GM19240 (cell line): Measurements from ENCODE around the gene MISP.

Experiments
- DNase-seq: peaks from one replicate; pipeline ENCODE4 v3.0.0; 2011; ENCODE audit warnings: low spot score; ENCODE audit not compliant: insufficient read length

MISP gene

DNA sequence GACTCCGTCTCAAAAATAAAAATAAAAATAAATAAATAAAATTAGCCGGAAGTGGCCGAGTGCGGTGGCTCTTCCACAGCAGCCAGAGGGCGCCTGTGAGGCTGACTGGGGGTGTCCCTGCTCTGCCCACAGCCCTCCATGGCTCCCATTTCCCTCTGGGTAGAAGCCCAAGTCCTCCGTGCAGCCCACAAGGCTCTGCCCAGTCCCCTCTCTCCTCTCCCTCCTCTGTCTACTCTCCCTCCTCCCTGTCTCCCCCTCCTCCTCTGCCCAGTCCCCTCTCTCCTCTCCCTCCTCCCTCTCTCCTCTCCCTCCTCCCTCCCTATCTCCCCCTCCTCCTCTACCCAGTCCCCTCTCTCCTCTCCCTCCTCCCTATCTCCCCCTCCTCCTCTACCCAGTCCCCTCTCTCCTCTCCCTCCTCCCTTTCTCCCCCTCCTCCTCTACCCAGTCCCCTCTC is 20.4 kb downstream of the MISP start:
- DNase-seq = no peak

DNA sequence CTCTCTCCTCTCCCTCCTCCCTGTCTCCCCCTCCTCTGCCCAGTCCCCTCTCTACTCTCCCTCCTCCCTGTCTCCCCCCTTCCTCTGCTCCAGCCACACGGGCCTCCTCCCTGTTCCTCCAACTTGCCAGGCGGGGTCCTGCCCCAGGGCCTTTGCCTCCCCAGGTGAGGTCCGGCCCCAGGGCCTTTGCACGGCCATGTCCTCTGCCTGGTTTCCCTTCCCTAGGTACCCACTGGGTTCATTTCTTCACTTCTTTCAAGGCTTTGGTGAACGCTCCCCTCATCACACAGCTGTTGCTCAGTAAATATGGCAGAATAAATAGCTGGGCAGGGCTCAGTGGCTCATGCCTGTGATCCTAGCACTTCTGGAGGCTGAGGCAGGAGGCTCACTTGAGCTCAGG is 21.2 kb downstream of the MISP start:
- DNase-seq = no peak

DNA sequence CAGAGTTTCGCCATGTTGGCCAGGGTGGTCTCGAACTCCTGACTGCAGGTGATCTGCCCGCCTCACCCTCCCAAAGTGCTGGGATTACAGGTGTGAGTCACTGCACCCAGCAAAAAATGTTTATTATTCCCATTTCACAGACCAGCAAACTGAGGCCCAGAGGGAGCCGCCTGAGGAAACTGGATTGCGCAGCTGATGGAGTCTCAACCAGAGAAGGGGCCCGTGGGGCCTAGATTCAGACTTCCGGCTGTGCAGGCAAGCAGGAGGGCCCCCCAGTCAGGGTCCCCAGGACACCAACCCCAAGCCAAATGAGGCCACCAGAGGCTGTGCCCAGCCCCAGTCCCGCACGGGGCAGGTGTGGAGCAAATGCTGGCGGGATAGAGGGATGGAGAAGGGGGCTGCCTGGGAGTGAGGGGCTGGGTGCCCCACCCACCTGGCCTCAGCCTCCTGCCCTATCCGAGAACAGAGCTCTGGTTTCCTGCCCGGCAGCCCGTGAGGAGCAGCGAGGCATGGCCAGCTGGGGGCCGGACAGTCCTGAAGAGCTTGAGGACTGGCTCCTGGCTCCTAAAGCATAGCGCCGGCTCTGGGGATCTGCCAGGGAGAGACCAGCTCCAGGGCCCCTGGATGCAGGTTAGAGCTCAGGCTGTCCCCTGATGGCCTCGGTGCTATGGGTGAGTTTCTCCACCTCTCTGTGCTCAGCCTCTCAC is 22.0 kb downstream of the MISP start:
- no peak for DNase-seq

DNA sequence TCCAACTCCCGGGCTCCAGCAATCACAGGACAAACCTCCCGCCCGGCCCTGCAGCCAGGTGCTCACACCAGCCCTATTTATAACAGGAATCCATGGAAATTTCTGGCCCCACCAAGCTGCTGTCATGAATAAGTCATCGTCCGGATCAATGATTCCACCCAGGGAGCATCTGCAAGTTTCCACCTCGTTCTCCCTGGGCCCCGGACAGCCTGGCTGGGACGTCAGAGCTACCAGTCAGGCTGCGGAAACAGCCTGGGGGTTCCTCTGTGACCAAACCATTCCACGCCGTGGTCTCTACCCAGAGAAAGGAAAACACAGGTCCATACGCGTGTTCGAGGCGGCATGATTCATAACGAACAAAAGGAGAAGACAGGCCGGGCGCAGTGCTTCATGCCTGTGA is 25.6 kb downstream of the MISP start:
- DNase-seq = no peak

DNA sequence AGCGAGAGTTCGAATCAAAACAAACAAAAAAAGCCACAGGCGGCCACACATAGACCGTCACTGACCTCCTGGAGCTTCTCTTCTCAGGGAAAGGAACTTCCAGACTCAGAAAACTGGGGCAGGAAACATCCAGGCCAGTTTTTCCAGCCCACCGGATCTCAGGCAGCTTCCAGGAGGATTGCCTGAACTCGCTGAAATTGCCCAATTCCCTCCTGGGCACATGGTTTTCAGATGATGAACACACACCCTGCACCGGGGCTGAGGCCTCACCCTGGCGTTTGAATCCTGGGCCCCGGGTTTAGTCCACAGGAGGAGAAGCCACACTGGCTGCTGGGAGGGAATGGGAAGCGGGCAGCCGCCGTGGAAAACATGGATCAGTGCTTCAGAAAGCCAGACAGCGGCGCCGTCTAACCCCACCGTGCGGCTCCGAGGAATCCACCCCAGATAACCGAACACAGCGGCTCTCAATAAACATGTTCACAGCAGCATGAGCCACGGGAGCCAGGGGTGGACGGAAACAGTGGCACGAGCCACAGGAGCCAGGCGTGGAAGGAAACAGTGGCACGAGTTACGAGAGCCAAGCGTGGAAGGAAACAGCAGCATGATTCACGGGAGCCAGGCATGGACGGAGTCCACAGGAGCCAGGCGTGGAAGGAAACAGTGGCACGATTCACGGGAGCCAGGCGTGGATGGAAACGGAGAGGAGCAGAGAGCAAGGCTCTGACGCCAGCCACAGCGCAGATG is 28.2 kb downstream of the MISP start:
- DNase-seq = no peak

DNA sequence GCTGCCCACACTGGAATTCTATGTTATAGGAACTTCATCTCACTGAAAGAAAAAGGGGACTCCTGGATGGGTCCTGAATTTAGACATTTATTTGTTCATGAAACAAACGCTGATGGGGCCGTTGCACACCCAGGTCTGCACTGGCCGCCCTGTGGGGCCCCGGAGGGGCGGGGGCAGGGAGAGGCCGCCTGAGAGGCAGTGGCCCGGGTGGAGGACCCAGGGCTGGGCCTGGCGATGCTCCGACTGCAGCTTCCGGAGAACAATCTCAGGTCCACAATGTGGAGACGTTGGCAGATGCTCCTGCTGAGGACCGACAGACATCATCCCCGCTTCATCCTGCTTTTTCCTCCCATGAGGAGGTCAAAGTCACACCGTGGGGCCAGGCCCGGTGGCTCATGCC is 30.0 kb downstream of the MISP start:
- no peak for DNase-seq

DNA sequence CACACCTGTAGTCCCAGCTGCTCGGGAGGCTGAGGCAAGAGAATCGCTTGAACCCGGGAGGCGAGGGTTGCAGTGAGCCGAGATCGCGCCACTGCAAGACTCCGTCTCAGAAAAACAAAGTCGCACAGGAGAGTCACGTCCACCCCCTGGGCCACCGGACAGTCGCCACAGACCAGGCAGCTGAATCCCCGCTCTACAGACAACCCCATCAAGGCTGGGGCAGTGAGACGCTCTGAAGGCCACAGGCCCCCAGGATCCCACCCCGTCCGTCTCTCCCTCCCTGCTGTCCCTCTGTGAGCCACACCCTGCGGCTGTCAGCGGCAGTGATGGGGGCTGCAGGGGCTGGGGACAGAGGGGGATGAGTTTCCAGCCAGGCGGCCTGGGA is 30.9 kb downstream of the MISP start:
- DNase-seq = no peak

DNA sequence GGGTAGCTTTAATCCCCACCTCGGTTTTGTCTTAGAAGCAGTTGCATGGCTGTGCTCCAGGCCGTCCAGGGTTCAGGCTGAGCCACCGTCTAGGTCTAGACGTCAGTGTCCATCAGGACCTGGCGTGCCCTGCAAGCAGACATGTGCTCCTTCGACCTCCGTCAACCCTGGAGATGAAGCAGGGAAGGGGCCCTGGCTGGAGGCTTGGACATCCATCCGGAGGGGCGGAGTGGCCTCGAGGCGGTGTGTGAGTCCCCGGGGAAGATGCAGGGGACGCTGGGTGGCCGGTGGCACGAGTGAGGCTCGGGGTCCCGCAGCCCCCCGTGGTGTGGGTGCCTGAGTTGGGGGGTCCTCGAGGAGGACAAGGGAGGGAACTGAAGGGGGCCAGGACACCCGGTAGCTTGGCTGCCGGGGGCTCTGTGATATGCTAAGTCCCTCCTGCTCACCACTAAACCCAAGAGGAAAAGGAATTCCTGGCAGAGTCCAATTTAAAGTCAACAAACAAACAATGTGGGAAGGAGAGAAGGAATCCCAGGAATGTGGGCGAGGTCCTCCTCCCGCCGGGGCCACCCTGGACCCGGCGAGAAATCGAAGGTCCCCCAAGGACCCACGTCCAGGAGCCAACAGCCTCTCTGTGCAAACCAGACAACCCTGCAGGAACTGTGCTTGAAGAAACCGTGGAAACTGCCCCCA is 31.4 kb downstream of the MISP start:
- no peak for DNase-seq

DNA sequence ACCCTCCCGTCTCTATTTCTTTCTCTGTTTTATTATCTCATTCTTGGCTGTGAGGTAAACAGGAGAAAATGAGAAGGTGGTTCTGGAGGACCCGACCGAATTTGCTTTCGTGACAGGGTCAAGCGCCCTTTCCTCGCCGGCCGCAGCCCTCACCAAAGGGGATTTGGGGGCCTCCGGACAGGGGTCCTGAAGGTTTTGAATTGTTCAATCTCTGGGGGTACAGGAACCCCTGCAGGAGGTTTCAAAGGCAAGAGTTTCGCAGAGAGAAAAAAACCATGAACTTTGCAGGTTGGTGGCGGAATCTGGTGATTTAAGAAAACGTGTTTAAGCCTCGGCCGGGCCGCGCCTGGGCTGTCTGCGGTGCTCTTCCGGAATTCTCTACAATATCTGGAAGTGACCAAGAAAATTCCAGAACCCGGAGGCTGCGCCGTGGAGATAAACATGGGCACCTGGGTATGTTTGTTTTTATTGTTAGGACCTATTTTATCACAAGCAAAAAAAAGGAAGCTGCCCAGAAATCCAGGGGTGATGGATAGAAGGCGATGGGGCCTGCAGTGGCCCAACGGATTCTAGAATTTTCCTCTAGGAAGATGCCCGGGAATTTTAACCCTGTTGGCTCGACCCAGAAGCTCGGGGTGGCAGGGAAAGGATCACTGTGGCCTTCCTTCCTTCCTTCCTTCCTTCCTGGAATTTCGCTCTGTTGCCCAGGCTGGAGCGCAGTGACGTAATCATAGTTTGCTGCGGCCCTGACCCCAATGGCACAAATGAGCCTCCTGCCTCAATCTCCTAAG is 32.2 kb downstream of the MISP start:
- no peak for DNase-seq

DNA sequence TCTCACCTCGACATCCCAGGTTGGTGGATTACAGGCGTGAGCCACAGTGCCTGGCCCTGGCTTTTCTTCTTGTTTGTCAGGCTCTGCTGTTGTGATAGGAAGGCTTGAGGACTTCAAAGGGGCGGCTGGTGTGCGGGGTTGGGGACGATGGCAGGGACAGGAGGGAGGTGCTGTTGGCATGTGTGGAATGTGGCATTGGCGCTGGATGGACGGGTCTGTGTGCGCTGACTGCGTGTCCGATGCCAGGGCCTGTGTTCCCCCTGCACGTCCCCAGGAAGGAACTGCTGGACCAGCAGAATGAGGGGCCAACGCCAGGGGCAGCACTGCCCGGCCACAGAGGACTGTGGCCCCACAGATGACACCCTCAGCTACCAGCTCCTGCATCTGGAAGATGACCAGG is 33.6 kb downstream of the MISP start:
- no peak for DNase-seq

DNA sequence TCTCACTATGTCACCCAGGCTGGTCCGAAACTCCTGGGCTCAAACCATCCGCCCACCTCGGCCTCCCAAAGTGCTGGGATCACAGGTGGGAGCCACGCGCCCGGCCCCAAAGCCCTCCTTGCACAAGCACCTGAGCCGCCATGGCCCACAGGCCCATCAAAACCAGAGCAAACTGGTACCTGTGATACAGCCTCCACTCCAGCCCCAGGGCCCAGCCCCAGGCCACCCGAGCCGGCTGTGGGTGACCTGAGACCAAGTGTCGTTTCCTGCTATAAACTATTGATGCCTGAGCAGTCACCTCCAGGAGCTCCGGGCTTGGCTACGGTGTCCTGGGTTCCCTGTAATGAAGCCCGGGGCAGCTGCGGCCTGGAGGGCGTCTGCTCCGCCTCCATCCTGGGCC is 36.6 kb downstream of the MISP start:
- no peak for DNase-seq

DNA sequence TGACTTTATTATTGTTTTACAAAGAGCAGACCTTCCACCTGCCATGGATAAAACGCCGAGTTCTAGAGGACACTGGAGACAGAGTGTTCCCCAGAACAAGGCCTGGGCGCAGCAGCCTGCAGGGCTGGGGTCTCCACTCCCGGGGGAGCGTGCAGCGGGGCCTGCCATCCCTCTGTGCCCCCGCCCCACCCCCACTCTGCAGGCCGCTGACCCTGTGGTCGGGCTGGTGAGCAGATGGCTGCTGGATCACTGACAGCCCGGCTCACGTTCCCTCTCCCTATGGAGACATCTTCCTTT is 37.7 kb downstream of the MISP start:
- DNase-seq = no peak

DNA sequence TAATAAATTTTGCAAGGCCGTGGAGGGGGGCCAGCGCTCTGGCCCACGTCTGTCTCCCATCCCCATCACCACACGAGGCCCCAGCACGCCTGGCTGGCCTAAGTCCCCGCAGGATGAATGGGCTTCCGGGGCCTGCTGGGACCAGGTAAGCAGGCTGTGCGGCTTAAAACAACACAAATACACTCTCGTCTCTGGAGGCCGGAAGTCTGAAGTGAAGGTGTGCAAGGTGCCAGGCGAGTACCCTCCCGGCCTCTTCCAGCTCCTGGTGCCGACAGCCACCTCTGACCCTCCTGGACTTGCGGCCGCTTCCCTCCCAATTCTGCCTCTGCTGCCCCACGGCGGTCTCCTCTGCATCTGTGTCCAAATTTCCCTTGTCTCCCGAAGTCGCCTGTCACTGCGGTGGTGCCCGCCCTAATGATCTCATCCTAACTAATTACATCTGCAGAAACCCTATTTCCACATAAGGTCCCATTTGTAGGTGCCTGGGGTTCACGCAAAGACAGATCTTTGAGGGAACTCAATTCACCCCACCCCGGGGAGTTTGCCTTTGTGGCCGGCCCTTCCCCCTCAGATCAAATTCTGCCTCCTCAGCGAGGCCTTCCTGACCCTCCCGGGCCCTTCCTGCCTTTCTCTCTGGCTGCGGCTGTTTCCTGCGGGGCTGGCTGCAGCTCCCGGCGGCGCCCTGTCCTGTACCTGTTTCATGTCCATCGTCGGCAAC is 38.2 kb downstream of the MISP start:
- no peak for DNase-seq

DNA sequence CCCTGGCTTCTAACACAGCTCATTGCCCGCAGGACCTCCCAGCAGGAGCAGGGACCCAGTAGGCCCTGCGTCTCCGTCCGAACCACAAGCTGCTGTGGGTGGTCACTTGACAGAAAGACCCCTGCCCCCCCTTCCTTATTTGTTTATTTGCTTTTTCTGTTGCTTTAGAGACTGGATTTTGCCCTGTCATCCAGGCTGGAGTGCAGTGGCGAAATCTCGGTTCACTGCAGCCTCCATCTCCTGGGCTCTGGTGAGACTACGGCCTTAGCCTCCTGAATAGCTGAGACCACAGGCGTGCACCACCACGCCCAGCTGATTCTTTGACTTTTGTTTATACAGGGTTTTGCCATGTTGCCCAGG is 38.8 kb downstream of the MISP start:
- no peak for DNase-seq

DNA sequence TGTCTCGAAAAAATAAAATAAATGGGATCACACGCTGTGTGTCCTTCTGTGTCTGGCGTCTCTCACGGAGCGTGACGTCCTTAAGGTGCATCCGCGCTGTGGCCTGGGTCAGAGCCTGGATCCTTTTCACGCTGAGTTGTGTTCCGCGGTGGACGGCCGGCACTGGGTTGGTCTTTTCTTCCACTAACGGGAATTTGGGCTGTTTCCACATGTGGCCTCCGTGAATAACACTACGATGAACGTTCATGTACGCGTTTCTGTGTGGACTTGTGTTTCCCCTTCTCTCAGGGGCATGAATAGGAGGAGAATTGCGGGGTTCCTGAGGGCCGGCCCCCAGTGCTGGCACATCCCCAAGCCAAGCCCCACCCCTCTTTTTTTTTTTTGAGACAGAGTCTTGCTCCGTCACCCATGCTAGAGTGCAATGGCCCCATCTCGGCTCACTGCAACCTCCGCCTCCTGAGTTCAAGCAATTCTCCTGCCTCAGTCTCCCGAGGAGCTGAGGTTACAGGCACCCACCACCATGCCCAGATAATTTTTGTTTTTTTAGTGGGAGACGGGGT is 40.2 kb downstream of the MISP start:
- DNase-seq = no peak

DNA sequence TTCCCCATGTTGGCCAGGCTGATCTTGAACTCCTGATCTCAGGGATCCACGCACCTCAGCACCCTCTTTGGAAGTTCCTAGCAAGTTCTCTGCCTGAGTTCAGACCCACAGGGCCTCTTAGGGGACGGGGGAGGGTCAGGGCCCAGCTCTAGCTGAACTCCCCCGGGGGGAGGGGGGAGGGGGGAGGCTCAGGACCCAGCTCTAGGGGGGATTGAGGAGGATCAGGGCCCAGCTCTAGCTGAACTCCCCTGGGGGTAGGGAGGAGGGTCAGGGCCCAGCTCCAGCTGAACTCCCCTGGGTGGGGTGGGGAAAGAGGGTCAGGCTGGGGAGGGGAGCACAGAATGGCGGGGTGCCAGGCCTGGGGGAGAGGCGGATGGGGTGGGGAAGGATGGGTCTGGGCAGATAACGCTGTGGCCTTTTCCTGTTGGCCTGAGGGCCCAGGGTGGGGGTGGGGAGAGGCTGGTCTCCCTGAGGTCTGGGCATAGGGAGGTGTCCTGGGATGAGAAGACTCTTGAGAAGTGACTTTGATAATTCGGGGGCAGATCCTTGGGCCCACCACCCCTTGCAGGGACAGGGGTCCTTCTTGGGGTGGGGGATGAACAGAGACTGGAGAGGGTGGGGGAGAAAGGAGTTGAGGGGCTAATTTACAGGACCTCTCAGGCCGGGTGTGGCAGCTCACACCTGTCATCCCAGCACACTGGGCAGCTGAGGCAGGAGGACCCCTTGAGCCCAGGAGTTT is 40.8 kb downstream of the MISP start:
- no peak for DNase-seq

DNA sequence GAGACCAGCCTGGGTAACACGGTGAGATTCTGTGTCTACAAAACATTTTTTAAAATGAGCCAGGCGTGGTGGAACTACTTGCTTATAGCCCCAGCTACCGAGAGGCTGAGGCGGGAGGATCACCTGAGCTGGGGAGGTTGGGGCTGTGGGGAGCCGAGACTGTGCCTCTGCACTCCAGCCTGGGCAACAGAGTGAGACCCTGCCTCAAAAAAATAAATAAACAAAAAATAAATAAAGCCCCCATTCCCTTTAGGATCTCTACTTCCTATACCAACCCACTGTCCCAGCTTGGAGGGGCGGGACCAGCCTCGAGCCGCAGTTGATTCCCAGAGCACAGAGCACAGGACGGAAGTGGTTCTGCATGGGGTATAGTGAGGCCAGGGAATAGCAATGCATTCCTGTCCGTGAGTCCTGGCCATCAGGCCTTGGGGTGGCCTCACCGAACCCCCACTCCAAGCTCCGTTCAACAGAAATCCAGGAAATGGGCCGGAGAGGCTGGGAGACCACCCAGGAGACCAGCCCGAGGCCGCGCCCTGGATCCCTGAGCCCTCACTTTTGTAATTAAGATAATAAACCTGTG is 41.5 kb downstream of the MISP start:
- no peak for DNase-seq

DNA sequence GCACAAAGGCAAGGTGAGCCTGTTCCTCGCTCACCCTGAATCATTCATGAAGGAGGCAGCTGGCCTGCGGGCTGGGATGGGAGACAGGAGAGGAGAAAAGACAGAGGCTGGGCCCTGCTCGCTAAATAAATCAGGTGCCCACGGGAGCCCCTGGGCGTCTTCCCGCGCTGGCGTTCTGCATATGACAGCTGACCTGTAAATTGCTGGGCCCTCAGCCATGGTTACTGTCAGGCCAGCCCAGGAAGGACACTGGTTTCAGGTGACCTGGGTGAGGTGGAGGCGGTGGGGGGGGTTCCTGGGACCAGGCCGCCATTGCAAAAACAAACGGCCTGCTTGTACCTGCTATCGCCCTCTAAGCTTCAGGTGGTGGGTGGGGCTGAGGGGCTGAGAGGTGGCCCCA is 42.9 kb downstream of the MISP start:
- DNase-seq = no peak

DNA sequence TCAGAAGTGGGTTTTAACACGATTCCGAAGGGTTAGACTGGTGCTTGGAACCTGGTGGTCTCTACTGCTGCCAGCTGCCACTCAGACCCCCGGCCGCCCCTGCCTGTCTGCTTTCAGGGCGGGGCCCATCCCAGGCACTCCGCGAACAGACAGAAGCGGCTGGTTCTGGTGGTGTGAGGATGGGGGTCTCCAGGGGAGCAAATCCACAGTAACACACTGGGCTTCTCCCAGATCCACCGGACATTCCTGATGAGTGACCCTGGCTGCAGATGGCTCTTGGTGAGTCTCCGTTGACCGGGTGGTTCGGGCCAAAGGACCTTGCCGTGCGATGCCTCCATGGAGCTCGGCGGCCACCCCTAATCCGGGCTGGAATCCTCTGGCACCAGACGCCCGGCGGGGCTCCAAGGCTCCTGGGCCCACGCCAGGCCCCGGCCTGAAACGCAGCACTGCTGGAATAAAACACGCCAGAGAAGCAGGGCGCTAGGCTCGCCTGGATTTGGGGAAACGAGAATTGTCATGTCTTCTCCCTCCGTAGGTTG is 44.2 kb downstream of the MISP start:
- no peak for DNase-seq
